Measurements from ENCODE around the gene KIF21B. TPM values are rescaled to one million over a fixed set of nuclear protein-coding genes. Genes with fewer than 3 reads are reported as not detected.

Gene KIF21B
- total RNA-seq, 1 experiment from 2014 or later, result 0.60 TPM

- DNase-seq (ENCODE audit: low spot score), result no peak
- Histone ChIP-seq H3K27me3 (replicated peaks; ENCODE audit: insufficient read depth, low read depth, low read length, poor library complexity) (no peaks in the 10 kb centered on the region), H3K36me3 (ENCODE audit: insufficient read depth, low read length, poor library complexity, severe bottlenecking) (no peaks in the 10 kb centered on the region), H3K4me1 (ENCODE audit: insufficient read depth, low read length, poor library complexity, severe bottlenecking) (peaks cover 25% of the 10 kb centered on the region), H3K9me3 (ENCODE audit: low read depth, low read length, poor library complexity, severe bottlenecking) (no peaks in the 10 kb centered on the region), H3K27ac (ENCODE audit: low read depth, low read length, poor library complexity, severe bottlenecking) (no peak overlapping the region), H3K4me3 (ENCODE audit: low read depth, low read length, poor library complexity, severe bottlenecking) (no peak overlapping the region)
- BruUV-seq (replicated peaks), result no TSS peak
- intact Hi-C loops (cut with micrococcal nuclease; ENCODE audit: unreplicated experiment), result no loop called here
- ChIA-PET POLR2A (ENCODE audit: low non-redundant PET) (no interaction called here), CTCF (no interaction called here)
- no peak for TF ChIP-seq EZH2 (IDR thresholded peaks at IDR 0.05; ENCODE audit: borderline replicate concordance, low read depth, low read length, poor library complexity, severe bottlenecking)
Observed at GRCh38 chr1:201013031-201013485, 10.5 kb downstream of the KIF21B start.

DNA sequence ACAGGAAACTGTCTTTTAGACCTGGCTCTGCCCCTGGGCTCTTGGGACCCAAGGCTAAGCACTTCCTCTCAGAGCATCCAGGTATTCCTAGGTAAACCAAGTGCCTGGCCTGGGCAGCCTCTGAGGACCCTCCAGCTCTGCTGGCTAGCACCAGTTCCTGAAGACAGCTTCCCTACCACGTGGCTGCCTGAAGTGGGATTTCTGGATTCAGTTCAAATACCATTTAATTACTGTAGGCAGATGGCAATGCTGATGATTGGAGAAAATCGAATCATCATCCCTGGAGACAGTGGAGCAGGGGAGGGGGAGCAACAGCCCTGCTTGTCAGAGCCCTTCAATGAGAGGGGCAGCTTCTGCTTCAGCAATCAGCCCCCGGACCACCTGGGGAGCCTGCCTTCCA is 11.9 kb downstream of the KIF21B start:
- DNase-seq (ENCODE audit: low spot score), result no peak
- Histone ChIP-seq H3K4me3 (ENCODE audit: low read depth, low read length, poor library complexity, severe bottlenecking) (no peak overlapping the region), H3K27me3 (replicated peaks; ENCODE audit: insufficient read depth, low read depth, low read length, poor library complexity) (no peaks in the 10 kb centered on the region), H3K36me3 (ENCODE audit: insufficient read depth, low read length, poor library complexity, severe bottlenecking) (no peaks in the 10 kb centered on the region), H3K27ac (ENCODE audit: low read depth, low read length, poor library complexity, severe bottlenecking) (no peak overlapping the region), H3K4me1 (ENCODE audit: insufficient read depth, low read length, poor library complexity, severe bottlenecking) (peaks cover 16% of the 10 kb centered on the region), H3K9me3 (ENCODE audit: low read depth, low read length, poor library complexity, severe bottlenecking) (no peaks in the 10 kb centered on the region)
- BruUV-seq (replicated peaks), result no TSS peak
- intact Hi-C loops (cut with micrococcal nuclease; ENCODE audit: unreplicated experiment), result no loop called here
- CTCF ChIA-PET, result no interaction called here
- POLR2A ChIA-PET (ENCODE audit: low non-redundant PET), result interaction anchor here (0.8 kb wide), 1 partner anchor 9 kb away, joined by 14 read pairs; no protein-coding TSS in a partner anchor
- TF ChIP-seq CTCF (conservative IDR thresholded peaks at IDR 0.05; ENCODE audit: low read depth, low read length), result no peak
- no peak for TF ChIP-seq EZH2 (IDR thresholded peaks at IDR 0.05; ENCODE audit: borderline replicate concordance, low read depth, low read length, poor library complexity, severe bottlenecking)

DNA sequence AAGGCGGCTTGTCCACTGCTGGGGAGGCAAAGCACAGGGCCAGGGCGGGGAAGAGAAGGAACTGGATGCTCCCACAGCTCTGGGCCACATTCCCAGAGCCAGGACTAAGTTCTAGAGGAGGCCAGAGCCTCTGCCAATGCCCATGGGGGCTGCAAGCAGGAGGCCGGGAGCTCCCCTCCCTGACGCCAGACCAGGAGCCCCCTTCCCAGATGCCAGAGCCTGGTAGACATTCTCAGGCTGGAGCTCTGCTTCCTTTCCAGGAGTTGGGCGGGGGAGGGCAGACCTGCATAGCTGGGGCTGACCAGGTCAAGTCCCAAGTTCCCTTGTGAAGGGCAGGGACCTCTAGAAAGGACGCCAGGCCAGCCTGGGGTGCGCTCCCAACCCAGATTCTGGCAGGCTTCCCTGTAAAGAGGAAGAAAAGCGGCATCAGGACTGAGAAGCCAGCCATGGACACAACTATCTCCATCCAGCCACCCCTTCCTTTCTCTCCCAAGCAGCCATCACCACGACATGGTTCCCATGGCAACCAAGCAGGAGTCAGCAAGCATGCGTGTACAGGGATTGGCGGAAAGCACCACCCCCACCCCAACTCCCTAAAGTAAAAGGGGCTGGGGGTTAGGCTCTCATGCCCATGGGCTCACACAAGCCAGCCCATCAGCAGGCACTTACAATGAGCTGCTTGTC is 13.4 kb downstream of the KIF21B start:
- ChIA-PET CTCF (interaction anchor here (0.6 kb wide), 1 partner anchor 503 kb away, joined by 7 read pairs; no protein-coding TSS in a partner anchor), POLR2A (ENCODE audit: low non-redundant PET) (no interaction called here)
- TF ChIP-seq CTCF (conservative IDR thresholded peaks at IDR 0.05; ENCODE audit: low read depth, low read length), result no peak
- no peak for TF ChIP-seq EZH2 (IDR thresholded peaks at IDR 0.05; ENCODE audit: borderline replicate concordance, low read depth, low read length, poor library complexity, severe bottlenecking)
- H3K27ac ChIP-seq (ENCODE audit: low read depth, low read length, poor library complexity, severe bottlenecking), result no peak overlapping the region
- no peak for DNase-seq (ENCODE audit: low spot score)
- H3K27me3 ChIP-seq (replicated peaks; ENCODE audit: insufficient read depth, low read depth, low read length, poor library complexity), result no peaks in the 10 kb centered on the region
- intact Hi-C loops (cut with micrococcal nuclease; ENCODE audit: unreplicated experiment), result no loop called here
- H3K9me3 ChIP-seq (ENCODE audit: low read depth, low read length, poor library complexity, severe bottlenecking), result no peaks in the 10 kb centered on the region
- H3K4me1 ChIP-seq (ENCODE audit: insufficient read depth, low read length, poor library complexity, severe bottlenecking), result peaks cover under 1% of the 10 kb centered on the region
- H3K36me3 ChIP-seq (ENCODE audit: insufficient read depth, low read length, poor library complexity, severe bottlenecking), result no peaks in the 10 kb centered on the region
- no TSS peak for BruUV-seq (replicated peaks)
- H3K4me3 ChIP-seq (ENCODE audit: low read depth, low read length, poor library complexity, severe bottlenecking), result no peak overlapping the region

Data from A673 (cell line).